Left ventricle myocardium inferior (tissue), 1 donor: ENCODE data around the gene CLSTN1. TPM values are rescaled to one million over a fixed set of nuclear protein-coding genes. Genes with fewer than 3 reads are reported as not detected.
"Not testable (repeated sequence)": the region's sequence is repeated elsewhere in the genome, so short reads cannot be mapped to it uniquely, and the experiment has no call there.

Experiments used
- DNase-seq: peaks from one replicate; pipeline ENCODE4 v3.0.0-alpha.2; 2020
- H3K27ac ChIP-seq: fragments of 200-600 bp; replicated peaks from 2 replicates; pipeline ENCODE4 v1.8.0; 2021
- H3K27me3 ChIP-seq: fragments of 200-600 bp; 2 replicates; pipeline ENCODE4 v1.8.0; 2021; ENCODE audit warnings: low read depth
- H3K36me3 ChIP-seq: fragments of 200-600 bp; 2 replicates; pipeline ENCODE4 v1.8.0; 2021
- H3K4me1 ChIP-seq: fragments of 200-600 bp; 2 replicates; pipeline ENCODE4 v1.8.0; 2021
- H3K4me3 ChIP-seq: fragments of 200-600 bp; 2 replicates; pipeline ENCODE4 v1.8.0; 2021; ENCODE audit warnings: mild to moderate bottlenecking, moderate library complexity
- H3K9me3 ChIP-seq: fragments of 200-600 bp; replicated peaks from 2 replicates; pipeline ENCODE4 v1.8.0; 2021
- intact Hi-C: fragments of 100-400 bp; cut with micrococcal nuclease; formaldehyde crosslinking; loops from one replicate; pipeline ENCODE4 v1.11.0; 2022
- total RNA-seq: library from RNA; stranded (reverse); fragmentation: NEBNext Ultra II Directional; extraction: Animal tissue kit (Norgen Biotek cat#: 25700); gene quantifications from one replicate; pipeline ENCODE4 v1.2.1, GENCODE V29; 2021
- TF ChIP-seq, protein P1 (sequence below): fragments of 200-600 bp; IDR thresholded peaks from 2 replicates; pipeline ENCODE4 v1.8.0; 2021; ENCODE audit warnings: antibody characterized with exemption, mild to moderate bottlenecking, borderline replicate concordance
- donor health status: DM: no; HTN: yes; CAD: no; lungs with severe emphysema.

The CLSTN1 gene
- total RNA-seq, 1 donor from 2014 or later, result 63.5 TPM

GRCh38 chr1:9814619-9815018, 9.1 kb downstream of the CLSTN1 start:
- H3K36me3 ChIP-seq, result no peaks in the 10 kb centered on the region
- no peaks in the 10 kb centered on the region for H3K9me3 ChIP-seq
- no peak for DNase-seq
- no peak overlapping the region for H3K4me3 ChIP-seq
- TF ChIP-seq, protein P1, sequence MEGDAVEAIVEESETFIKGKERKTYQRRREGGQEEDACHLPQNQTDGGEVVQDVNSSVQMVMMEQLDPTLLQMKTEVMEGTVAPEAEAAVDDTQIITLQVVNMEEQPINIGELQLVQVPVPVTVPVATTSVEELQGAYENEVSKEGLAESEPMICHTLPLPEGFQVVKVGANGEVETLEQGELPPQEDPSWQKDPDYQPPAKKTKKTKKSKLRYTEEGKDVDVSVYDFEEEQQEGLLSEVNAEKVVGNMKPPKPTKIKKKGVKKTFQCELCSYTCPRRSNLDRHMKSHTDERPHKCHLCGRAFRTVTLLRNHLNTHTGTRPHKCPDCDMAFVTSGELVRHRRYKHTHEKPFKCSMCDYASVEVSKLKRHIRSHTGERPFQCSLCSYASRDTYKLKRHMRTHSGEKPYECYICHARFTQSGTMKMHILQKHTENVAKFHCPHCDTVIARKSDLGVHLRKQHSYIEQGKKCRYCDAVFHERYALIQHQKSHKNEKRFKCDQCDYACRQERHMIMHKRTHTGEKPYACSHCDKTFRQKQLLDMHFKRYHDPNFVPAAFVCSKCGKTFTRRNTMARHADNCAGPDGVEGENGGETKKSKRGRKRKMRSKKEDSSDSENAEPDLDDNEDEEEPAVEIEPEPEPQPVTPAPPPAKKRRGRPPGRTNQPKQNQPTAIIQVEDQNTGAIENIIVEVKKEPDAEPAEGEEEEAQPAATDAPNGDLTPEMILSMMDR, result no peak
- peaks cover 28% of the 10 kb centered on the region for H3K4me1 ChIP-seq
- no peak overlapping the region for H3K27ac ChIP-seq
- no peaks in the 10 kb centered on the region for H3K27me3 ChIP-seq
- intact Hi-C loops, result no loop called here

- no peak overlapping the region for H3K27ac ChIP-seq
- H3K36me3 ChIP-seq, result no peaks in the 10 kb centered on the region
- intact Hi-C loops, result no loop called here
- TF ChIP-seq, protein P1, result no peak
- no peak overlapping the region for H3K4me3 ChIP-seq
- no peaks in the 10 kb centered on the region for H3K27me3 ChIP-seq
- no peak for DNase-seq
- peaks cover 40% of the 10 kb centered on the region for H3K4me1 ChIP-seq
- no peaks in the 10 kb centered on the region for H3K9me3 ChIP-seq
Measured at GRCh38 chr1:9811239-9811966, 12.4 kb downstream of the CLSTN1 start.

DNA sequence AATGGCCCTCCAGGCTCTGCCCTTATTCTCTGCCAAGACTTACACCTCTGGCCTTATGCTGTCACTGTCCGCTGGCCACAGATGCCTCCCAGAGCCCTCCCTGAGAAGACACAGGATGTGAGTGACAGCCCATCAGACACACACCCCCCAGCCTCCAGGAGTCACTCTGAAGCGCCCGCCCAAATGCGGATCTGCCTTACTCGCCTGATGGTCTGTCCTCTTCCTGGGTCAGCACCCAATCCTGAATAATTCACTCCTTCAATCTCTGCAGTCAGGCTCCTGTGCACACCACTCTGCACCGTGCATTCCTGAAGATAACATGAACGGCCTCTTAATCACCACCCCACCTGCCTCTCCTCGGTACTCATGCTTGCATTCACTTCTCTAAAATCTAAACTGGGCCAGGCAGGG, 14.7 kb downstream of the CLSTN1 start:
- H3K4me1 ChIP-seq, result peaks cover 48% of the 10 kb centered on the region
- H3K9me3 ChIP-seq, result no peaks in the 10 kb centered on the region

DNA sequence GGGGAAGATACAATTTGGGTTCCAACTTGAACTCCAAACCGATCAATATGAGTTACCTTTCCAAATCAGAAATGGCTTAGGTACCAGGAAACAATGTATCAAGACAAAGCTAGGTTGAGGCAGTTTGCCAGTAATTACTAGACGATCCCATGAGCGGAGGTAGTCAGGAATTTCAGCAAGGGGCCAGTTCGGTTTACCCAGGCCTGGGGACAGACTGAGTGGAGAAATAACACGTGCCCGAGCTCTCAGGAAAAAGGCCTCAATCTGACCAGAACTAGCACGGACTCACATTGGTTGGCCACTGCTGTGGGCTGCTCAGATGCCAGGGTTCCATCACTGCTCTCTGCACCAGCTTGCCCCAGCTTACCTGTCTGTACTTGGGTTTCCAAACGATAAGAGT, 15.3 kb downstream of the CLSTN1 start:
- TF ChIP-seq, protein P1, result no peak
- Histone ChIP-seq H3K36me3 (no peaks in the 10 kb centered on the region), H3K27ac (no peak overlapping the region), H3K27me3 (no peaks in the 10 kb centered on the region), H3K9me3 (no peaks in the 10 kb centered on the region), H3K4me3 (no peak overlapping the region), H3K4me1 (peaks cover 48% of the 10 kb centered on the region)
- intact Hi-C loops, result no loop called here
- DNase-seq, result no peak

More for the DNA sequence above, 14.7 kb downstream of the CLSTN1 start:
- no peaks in the 10 kb centered on the region for H3K27me3 ChIP-seq
- no peaks in the 10 kb centered on the region for H3K36me3 ChIP-seq
- intact Hi-C loops, result no loop called here
- DNase-seq, result no peak
- H3K27ac ChIP-seq, result no peak overlapping the region
- TF ChIP-seq, protein P1, result no peak
- H3K4me3 ChIP-seq, result no peak overlapping the region

GRCh38 chr1:9807541-9807940, 16.2 kb downstream of the CLSTN1 start:
- Histone ChIP-seq H3K36me3 (no peaks in the 10 kb centered on the region), H3K4me1 (peaks cover 51% of the 10 kb centered on the region), H3K27me3 (no peaks in the 10 kb centered on the region), H3K27ac (no peak overlapping the region), H3K4me3 (no peak overlapping the region), H3K9me3 (no peaks in the 10 kb centered on the region)
- DNase-seq, result no peak
- TF ChIP-seq, protein P1, result no peak
- intact Hi-C loops, result no loop called here

- H3K4me3 ChIP-seq, DNase-seq, H3K27ac ChIP-seq, H3K27me3 ChIP-seq, H3K9me3 ChIP-seq, intact Hi-C loops, H3K36me3 ChIP-seq: not testable (repeated sequence)
- H3K4me1 ChIP-seq, result peaks cover 40% of the 10 kb centered on the region
Measured at GRCh38 chr1:9805972-9806371, 17.8 kb downstream of the CLSTN1 start.
